Astrocyte of the cerebellum (primary cell): ENCODE measurements around the gene PLXNC1.

Source experiments
- DNase-seq: peaks from one replicate; pipeline ENCODE4 v3.0.0-alpha.2; 2011; ENCODE audit warnings: low read depth
- H3K4me3 ChIP-seq: 2 replicates; pipeline ENCODE4 v1.5.1; 2011; ENCODE audit warnings: mild to moderate bottlenecking, low read depth, low read length, moderate library complexity
- in situ Hi-C: cut with HindIII; loops from 2 replicates; pipeline ENCODE4 v1.10.0; 2017; ENCODE audit warnings: low sequenced_read_pairs
- TF ChIP-seq, protein P1 (sequence below): IDR thresholded peaks from 2 replicates; pipeline ENCODE4 v1.5.1; 2012; ENCODE audit warnings: low read length, low read depth, moderate library complexity, mild to moderate bottlenecking; ENCODE audit errors: missing control alignments

PLXNC1 gene

DNA sequence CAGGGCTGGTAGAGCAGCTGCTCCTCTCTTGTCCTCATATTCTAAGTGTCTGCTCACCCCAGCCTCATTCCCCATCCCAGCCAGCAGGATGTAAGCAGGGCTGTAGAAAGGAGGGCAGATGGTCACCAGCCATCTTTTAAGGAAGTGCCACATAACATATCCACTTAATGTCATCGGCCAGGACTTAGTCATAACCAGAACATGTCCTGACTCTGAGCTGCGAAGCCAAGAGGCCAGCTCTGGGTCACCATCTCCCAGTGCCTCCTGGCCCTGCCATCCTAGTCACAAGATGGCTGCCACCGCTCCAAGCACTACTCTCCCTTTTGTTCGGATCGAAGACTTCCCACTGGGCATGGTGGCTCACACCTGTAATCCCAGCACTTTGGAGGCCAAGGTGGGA lies 123.9 kb downstream of the PLXNC1 start:
- TF ChIP-seq, protein P1, sequence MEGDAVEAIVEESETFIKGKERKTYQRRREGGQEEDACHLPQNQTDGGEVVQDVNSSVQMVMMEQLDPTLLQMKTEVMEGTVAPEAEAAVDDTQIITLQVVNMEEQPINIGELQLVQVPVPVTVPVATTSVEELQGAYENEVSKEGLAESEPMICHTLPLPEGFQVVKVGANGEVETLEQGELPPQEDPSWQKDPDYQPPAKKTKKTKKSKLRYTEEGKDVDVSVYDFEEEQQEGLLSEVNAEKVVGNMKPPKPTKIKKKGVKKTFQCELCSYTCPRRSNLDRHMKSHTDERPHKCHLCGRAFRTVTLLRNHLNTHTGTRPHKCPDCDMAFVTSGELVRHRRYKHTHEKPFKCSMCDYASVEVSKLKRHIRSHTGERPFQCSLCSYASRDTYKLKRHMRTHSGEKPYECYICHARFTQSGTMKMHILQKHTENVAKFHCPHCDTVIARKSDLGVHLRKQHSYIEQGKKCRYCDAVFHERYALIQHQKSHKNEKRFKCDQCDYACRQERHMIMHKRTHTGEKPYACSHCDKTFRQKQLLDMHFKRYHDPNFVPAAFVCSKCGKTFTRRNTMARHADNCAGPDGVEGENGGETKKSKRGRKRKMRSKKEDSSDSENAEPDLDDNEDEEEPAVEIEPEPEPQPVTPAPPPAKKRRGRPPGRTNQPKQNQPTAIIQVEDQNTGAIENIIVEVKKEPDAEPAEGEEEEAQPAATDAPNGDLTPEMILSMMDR = no peak

DNA sequence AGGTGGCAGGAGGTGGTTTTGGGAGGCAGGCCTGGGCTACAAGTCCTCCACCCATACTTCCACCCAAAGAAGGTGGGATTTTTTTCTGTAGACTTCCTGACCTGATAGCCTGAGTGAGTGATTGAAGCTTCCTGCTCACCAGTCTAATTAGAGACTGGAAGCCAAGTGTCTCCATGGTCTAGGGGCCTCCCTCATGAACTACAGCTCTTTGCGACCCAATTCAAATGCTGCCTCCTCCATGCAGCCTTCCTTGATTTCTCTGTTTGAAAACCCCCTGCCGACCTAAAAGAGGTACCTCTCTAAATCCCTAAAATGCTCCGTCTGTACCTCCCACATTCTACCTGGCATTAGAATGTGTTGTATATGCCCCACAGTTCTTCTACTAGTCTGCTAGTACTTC lies 124.9 kb downstream of the PLXNC1 start:
- H3K4me3 ChIP-seq = no peak overlapping the region
- in situ Hi-C loops = no loop called here
- DNase-seq = no peak
- TF ChIP-seq, protein P1 = no peak

More for the DNA sequence above, 123.9 kb downstream of the PLXNC1 start:
- DNase-seq = no peak
- no peak overlapping the region for H3K4me3 ChIP-seq
- in situ Hi-C loops = no loop called here

DNA sequence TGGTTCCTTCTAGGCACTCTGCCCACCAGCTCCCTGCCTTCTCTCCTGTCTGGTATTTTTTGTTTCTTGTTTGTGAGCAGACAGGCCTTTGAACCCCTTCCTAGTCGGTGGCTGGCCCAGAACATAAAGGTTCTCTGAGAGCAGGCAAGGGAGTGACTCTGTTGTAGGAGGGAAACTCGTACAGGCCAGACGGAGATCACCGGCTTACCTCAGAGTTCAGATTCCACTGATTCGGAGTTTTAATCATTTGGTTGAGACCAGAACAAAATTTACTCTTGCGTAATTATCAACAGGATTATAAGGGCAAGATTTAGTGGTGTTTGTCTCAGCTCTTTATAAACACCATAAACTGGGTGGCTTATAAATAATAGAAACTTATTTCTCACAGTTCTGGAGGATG lies 128.3 kb downstream of the PLXNC1 start:
- no peak for DNase-seq
- TF ChIP-seq, protein P1 = no peak
- no peak overlapping the region for H3K4me3 ChIP-seq
- in situ Hi-C loops = no loop called here

DNA sequence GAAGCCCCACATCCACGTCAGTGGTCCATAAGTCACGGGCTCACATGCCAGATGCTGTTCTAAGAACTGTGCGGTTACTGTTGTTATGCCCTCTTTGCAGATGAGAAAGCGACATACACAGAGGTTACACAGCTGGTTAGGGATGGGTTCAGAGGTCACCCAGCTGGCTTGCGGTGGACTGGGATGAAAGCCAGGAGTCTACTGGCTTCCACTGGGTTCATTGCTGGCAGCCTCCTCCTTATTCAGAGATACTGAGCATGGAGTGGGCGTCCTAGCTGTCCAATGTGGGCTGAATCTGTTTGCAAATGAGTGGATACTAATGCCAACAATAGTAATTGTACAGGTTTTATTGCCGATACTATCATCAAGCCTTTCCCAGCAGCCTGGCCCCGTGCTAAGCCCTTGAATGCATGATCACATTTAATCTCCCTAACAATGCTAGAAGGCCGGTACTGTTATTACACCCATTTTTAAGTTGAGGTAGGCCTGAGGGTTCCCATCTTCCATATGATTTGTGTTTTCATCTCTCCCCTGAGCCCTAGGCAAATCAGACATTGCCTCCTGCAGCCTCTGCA lies 129.1 kb downstream of the PLXNC1 start:
- TF ChIP-seq, protein P1 = no peak
- DNase-seq = no peak
- in situ Hi-C loops = no loop called here
- no peak overlapping the region for H3K4me3 ChIP-seq

DNA sequence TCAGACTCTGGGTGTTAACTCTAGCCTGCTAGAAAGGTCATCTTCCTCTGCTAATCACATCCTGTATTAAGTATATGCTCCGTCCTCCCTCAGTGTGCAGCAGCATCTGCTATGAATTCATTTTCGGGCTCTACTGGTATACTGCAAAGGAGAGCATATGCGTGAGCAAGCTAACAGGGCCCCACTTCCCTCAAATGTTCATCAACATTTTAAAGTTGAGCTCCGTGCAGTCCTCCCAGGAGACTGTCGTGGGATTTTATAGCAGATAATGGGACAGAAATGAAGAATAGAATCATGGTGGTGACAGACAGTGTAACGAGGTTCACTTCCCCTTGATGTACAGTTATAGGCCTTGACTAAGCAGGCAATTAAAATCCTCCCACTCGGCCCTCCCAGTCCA lies 131.7 kb downstream of the PLXNC1 start:
- DNase-seq = no peak
- TF ChIP-seq, protein P1 = no peak
- in situ Hi-C loops = no loop called here
- H3K4me3 ChIP-seq = no peak overlapping the region

DNA sequence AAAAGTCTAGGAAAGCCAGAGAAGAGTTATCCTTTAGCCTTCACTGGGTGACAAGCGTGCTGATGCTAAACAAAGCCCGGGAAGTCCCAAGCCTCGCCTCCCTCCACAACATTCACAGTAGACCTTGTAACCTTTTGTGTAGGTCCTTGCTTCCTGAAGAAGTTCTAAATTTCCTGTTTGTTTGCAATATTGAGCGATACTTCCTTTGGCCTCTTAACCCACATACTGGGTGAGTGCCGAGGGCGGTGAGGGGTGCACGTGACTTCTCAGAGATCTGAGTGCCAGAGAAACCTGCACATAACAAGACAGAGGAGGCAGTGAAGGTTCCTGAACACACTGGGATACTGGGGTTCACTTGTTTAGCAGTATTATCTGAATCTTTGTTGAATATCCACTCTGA lies 134.3 kb downstream of the PLXNC1 start:
- no peak overlapping the region for H3K4me3 ChIP-seq
- in situ Hi-C loops = no loop called here
- no peak for DNase-seq
- TF ChIP-seq, protein P1 = no peak
